ENCODE results near the gene LYSMD3.

Gene LYSMD3

GRCh38 chr5:90479611-90480385 is 49.6 kb downstream of the LYSMD3 start:
- DNase-seq (ENCODE audit: low read depth) = no peak

DNA sequence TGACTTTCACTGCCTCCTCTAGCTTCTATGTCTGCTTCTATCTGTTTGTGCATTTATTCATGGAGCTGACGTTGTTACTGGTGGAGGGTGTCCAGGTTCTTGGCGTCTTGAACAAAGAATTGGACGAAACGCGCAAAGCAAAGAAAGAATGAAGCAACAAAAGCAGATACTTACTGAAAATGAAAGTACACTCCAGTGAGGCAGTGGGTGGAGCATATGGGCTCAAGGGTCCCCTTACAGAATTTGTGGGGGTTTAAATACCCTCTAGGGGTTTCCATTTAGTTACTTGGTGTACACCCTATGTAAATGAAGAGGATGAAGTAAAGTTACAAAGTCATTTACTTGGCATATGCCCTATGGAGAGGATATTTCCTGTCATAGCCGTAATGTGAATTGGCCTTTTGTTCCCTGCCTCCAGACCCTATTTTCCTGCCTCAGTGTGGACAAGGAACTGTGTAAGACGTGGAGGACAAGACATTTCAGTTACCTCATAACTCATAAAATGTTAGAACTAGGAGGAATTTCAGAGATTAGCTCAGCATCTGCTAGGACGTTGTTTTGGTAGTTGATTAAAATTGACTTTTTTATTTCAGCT is 51.7 kb downstream of the LYSMD3 start:
- DNase-seq (ENCODE audit: low read depth) = no peak

- DNase-seq (ENCODE audit: low read depth) = no peak
Measured at GRCh38 chr5:90477073-90477472, 52.3 kb downstream of the LYSMD3 start.

GRCh38 chr5:90476391-90476790 is 53.0 kb downstream of the LYSMD3 start:
- no peak for DNase-seq (ENCODE audit: low read depth)

GRCh38 chr5:90475436-90475980 is 53.9 kb downstream of the LYSMD3 start:
- DNase-seq (ENCODE audit: low read depth) = no peak

DNA sequence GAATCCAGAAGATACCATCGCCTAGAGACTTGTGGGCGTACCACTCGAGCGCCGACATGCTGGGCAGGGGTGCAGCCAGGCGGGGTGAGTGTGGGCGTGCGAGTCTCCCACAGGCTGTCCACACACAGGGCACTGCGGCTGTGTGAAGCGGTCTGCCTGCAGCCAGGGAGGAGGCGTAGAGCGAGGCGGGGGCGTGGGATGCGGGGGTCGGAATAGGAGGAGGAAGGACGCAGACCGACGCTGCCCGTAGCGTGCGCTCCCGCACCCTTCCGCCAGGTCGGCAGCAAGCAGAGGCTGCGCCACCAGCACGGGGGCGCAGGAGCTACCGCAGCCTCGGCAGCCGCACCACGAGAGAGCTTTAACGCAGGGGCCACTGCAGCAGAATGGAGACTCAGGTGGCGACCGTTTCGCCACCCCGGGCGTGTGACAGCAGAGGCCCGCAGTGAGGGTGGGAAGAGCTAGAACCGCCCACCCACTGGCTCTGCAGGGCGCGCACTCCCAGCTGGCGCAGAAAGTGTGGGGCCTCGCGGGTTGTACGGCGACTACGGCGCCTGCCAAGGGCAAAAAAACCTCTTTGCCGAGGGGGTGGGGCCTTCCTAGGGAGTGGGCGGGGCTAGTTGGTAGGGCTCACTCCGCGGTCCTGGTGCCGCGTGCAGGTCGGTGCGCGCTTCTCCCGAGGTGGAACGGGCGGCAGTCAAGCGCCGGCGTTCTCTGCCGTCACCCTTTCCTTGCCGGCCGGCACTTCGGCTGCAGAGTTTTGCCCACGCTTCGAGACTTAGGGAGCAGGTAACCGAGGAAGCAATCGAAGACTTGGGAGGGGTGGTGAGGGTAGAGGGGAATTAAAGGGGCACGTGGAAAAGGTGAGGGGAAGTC is 54.9 kb downstream of the LYSMD3 start, which contains the start of the genes MBLAC2 and POLR3G:
TSS of gene MBLAC2 (minus strand) at position 537 of the 873 bp plus-strand sequence. CDS start at position 58, 479 bp downstream.
TSS of gene POLR3G (plus strand) at position 630 of the 873 bp plus-strand sequence. CDS start 10,704 bp downstream, outside the sequence.
- DNase-seq (ENCODE audit: low read depth) = peak; percentile 92

- no peak for DNase-seq (ENCODE audit: low read depth)
Measured at GRCh38 chr5:90473396-90474234, 55.8 kb downstream of the LYSMD3 start.

- no peak for DNase-seq (ENCODE audit: low read depth)
Measured at GRCh38 chr5:90472783-90473395, 56.5 kb downstream of the LYSMD3 start.
